GM19324 (cell line): ENCODE measurements around the gene SEC31A.
"Not testable (repeated sequence)": the region's sequence is repeated elsewhere in the genome, so short reads cannot be mapped to it uniquely, and the experiment has no call there.

ENCODE experiments used
- ATAC-seq: cut with Tn5 transposase; IDR thresholded peaks from one replicate; pipeline ENCODE4 v1.9.1; 2021; ENCODE audit warnings: mild to moderate bottlenecking, moderate library complexity; ENCODE audit not compliant: unreplicated experiment, low FRiP score

SEC31A gene

GRCh38 chr4:82898322-82899243 lies 7.6 kb upstream of the SEC31A start:
- no peak for ATAC-seq

GRCh38 chr4:82896755-82897154 lies 5.8 kb upstream of the SEC31A start:
- ATAC-seq = no peak

- no peak for ATAC-seq
Measured at GRCh38 chr4:82893942-82894341, 3.0 kb upstream of the SEC31A start.

DNA sequence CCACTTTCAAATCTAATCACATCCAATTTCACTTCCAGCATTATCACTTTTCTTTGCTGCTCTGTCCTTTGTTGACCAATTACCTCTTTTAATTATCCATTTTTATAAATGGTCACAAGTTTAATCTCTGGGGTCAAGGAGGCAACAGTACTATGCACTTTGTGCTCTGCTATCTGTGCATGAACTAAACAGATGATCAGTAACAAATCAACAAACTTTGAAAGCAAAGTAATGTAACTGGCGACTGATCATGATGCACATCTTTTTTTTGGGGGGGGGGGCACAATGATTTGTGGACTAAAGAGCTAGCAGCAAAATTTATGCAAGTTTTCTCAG lies 1.5 kb upstream of the SEC31A start:
- ATAC-seq = no peak

- no peak for ATAC-seq
Measured at GRCh38 chr4:82891707-82892466, 934 bp upstream of the SEC31A start.

GRCh38 chr4:82890528-82890900 lies 439 bp downstream of the SEC31A start:
- no peak for ATAC-seq

- ATAC-seq = no peak
Measured at GRCh38 chr4:82889287-82889686, 1.7 kb downstream of the SEC31A start.

DNA sequence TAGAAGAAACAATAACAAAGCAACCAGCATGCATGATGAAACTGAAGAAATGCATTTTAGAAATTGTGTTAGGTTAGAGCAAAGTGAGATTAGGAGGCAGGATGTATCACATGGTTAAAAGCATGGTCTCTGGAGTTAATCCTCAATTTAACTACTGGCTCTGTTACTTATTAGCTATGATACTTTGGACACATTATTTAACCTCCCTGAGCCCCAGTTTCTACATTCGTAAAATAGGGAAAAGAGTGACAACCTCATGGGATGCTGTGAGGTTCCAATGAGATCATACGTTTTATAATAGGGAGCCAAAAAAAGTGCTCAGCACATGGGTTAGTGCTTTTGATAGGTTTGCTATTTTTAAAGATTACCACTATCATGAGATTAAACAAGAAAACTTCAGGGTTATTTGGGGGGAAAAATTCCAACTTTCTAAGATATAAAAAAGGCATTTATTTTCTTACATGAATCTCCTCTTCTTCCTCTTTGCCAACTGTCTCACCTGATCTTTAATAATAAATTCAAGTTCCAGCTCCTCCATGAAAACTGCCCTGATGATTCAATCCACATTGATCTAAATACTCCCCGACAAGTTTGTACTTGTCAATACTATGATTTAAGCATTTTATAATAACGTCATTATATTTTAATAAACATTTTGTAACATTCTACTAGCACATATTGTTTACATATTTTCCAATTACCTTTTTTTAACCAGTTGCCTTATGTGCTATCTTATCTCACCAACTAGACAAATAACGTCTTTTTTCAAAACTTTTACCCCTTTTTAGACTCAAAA lies 4.6 kb downstream of the SEC31A start:
- ATAC-seq = no peak

DNA sequence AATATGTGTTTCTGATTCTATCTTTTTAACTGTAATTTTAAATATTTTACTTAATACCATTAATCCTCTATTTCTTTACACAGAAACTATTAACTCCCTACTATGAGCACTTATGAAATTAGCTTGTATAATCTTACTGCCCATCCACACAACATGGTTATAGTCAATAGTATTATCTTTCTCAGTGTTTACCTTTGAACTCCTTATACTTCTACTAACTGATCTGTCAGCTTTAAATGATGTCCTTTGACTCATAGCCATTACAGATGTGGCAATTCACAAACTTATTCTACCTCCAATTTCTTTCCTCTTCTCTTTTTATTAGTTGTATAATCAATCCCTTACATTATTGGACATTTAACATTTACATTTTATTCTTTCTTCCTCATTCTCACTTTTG lies 5.5 kb downstream of the SEC31A start:
- ATAC-seq = no peak

DNA sequence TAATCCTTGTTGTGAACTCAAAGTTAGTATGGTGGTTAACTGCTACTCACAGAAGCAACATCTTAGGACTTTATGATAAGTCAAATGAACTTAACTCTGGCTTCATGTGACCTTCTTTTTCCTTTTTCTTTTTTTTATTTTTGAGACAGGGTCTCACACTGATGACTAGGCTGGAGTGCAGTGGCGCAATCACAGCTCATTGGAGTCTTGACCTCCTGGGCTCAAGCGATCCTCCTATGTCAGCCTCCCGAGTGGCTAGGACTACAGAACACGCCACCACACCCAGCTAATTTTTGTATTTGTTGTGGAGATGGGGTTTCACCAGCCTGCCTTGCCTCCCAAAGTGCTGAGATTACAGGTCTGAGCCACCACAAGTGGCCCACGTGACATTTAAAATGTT lies 22.4 kb downstream of the SEC31A start:
- no peak for ATAC-seq

DNA sequence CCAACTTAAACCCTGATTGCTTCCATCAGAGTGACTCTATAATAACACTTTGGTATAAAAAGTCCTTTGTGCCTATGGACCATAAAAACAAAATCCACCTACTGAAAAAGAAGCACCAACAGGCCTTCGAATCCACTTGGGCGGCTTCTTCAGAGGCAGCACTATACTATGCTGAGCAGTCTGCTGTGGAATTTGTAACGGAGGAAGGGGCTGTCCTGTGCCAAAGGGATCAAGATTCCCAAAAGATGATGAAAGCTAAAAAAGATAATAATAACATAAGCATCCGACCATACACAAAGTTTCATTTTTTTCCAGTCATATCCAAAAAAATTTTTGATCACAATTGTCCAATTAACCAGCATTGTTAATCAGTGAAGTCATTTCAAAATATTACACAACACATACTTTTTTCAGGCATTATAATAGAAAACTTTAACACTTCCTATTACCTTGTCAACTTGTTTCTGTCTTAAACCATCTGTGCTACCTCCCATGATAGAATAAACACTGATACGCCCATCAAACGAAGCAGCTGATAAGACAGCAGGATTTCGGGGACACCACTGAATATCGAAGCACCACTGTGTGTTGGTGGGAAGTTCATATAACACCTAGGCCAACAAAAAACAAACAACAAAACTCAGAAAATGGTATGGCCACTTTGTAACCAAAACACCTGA lies 24.1 kb downstream of the SEC31A start:
- ATAC-seq = no peak

DNA sequence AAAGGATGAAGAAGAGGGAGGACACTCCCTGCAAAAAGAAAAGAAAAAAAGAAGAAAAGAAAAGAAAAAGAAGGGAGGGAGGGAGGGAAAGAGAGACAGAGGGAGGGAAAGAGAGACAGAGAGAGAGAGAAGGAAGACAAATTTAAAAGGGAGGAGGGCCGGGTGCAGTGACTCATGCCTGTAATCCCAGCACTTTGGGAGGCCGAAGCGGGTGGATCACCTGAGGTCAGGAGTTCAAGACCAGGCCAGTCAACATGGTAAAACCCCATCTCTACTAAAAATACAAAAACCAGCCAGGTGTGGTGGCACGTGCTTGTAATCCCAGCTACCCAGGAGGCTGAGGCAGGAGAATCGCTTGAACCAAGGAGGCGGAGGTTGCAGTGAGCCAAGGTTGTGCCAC lies 24.9 kb downstream of the SEC31A start:
- ATAC-seq = not testable (repeated sequence)

- no peak for ATAC-seq
Measured at GRCh38 chr4:82865592-82865991, 25.4 kb downstream of the SEC31A start.

DNA sequence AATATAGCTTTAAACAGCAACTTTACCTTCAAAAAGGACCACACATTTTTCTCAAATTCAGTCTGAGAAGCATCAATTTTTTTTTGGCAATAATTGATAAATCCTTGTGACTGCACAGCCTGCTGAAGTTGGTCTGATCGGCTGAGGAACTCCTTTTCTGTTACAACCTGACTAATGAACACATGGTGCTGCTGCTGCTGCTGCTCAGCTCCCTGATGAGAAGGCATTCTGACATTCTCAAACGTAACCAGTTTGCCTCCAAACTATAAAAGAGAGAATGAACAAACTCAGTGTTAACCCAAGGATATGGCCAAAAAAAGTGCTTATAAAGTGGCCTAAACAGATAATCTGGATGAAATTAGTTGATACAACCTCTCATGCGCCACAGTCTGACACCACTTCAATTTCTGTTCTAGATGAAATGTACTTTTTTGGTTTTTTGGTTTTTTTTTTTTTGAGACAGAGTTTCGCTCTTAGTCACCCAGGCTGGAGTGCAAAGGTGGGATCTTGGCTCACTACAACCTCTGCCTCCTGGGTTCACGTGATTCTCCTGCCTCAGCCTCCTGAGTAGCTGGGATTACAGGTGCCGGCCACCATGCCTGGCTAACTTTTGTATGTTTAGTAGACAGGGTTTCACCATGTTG lies 26.5 kb downstream of the SEC31A start:
- ATAC-seq = no peak

DNA sequence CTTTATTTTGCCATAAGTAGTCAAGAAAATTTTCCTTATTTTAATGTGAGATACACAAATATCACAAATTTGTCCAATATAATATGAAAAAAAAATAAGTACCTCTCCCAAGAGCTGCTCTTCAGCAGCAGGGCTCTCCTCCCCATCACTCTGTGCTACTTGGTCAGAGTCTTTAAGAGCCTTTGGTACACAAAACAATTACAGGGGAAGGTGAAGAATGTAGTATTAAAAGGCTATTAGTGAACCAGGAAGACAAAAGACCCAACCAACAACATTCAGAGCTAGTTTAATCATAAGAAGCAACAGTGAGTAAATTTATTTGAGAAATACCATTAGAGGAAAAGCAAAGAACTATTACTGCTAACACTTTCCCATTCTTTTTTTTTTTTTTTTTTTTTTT lies 29.4 kb downstream of the SEC31A start:
- no peak for ATAC-seq

DNA sequence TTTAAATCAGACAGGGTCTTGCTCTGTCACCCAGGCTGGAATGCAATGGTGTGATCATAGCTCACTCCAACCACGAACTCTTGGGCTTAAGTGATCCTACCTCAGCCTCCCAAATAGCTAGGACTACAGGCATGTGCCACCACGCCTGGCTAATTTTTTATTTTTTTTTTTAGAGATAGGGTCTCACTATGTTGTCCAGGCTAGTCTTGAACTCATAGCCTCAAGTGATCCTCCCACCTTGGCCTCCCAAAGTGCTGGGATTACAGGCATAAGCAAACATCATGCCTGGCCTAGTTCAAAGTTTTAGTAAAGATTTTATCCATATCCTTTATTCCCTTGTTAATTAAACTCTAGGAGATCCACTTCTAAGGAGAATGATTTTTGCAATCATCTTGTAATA lies 30.5 kb downstream of the SEC31A start:
- ATAC-seq = not testable (repeated sequence)

DNA sequence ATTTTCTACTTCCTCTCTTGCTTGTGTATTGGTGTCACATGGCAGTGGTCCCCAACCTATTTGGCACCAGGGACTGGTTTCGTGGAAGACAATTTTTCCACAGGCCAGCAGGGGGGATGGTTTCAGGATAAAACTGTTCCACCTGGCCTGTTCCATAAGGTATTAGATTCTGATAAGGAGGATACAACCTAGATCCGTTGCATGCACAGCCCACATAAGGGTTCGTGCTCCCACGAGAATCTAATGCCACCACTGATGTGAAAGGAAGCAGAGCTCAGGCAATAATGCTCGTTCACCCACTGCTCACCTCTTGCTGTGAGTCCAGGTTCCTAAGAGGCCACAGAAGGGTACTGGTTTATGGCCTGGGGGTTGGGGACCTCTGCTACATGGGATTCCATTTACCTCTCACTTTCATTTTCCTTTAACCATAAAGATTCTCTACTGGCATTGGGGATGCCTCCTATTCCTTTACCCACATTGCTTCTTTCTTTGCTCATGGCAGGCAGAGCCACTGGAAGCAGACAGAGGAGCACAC lies 38.1 kb downstream of the SEC31A start:
- no peak for ATAC-seq

- ATAC-seq = no peak
Measured at GRCh38 chr4:82851885-82852750, 38.8 kb downstream of the SEC31A start.

GRCh38 chr4:82851318-82851717 lies 39.6 kb downstream of the SEC31A start:
- ATAC-seq = no peak
